ENCODE data around the gene IRX3. TPM values are rescaled to one million over a fixed set of nuclear protein-coding genes. Genes with fewer than 3 reads are reported as not detected.

The IRX3 gene
- total and polyA plus RNA-seq, 10 of the 15 experiments (the other 5 are each of a cell fraction or from before 2014, with no cell fraction given) = 0.05 TPM; not detected in 9

DNA sequence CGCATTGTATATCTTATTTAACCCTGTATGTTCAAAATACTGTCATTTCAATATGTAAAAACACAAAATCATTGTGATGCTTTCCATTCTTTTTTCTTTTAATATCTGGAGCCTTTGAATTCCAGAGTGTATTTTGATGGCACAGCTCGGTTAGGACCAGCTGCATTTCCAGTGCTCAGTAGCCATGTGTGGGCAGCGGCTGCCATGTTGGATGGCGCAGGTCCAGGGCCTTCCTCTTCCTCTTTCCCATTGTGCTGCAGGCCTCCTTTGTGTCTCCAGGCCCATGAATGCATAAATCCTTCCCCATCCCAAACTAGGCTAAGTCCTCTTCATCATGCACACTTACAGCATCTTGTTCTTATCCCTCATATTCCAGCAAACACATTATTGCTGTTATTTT lies 13.0 kb downstream of the IRX3 start:
- BruUV-seq (replicated peaks) = no TSS peak
- Histone ChIP-seq H3K36me3 (ENCODE audit: control insufficient read depth in 2 of 2, insufficient read depth in 2 of 2, low read length in 1 of 2) (no peaks in the 10 kb centered on the region), H3K27me3 (replicated peaks in 1 of 2; ENCODE audit: control insufficient read depth in 2 of 2, insufficient read depth in 2 of 2, low read length in 1 of 2) (no peaks in the 10 kb centered on the region), H3K4me3 (no peak overlapping the region), H4K20me1 (ENCODE audit: control insufficient read depth, insufficient read depth) (no peaks in the 10 kb centered on the region), H2AFZ (ENCODE audit: control insufficient read depth, low read depth, low read length) (no peak overlapping the region), H3K27ac (ENCODE audit: control insufficient read depth, insufficient read depth) (no peak overlapping the region), H3K4me1 (ENCODE audit: control insufficient read depth, insufficient read depth, low read length) (no peaks in the 10 kb centered on the region), H3K79me2 (ENCODE audit: control insufficient read depth, insufficient read depth, low read length) (no peaks in the 10 kb centered on the region), H3K4me2 (ENCODE audit: control insufficient read depth, insufficient read depth) (no peak overlapping the region), H3K9ac (ENCODE audit: control insufficient read depth, insufficient read depth, low read length) (no peak overlapping the region), H3K9me3 (replicated peaks; ENCODE audit: control insufficient read depth, insufficient read depth, low read length) (no peaks in the 10 kb centered on the region; the same call in 2 of the 3 replicates)
- ChIA-PET SMC1A (ENCODE audit: uncharacterized antibody, unreplicated experiment) (no interaction called here), CTCF (no interaction called here), RAD21 (ENCODE audit: unreplicated experiment) (no interaction called here), POLR2A (no interaction called here)
- in situ Hi-C loops (cut with MboI) (no loop called here), intact Hi-C loops (cut with micrococcal nuclease; ENCODE audit: unreplicated experiment) (no loop called here)
- no peak for FAIRE-seq
- 49% methylated on average over 4 of the region's 4 CpGs for WGBS (ENCODE audit: insufficient coverage, insufficient replicate concordance, low lambda C conversion rate, missing lambda C conversion rate)
- no peak for ATAC-seq
- TF ChIP-seq, protein P1, sequence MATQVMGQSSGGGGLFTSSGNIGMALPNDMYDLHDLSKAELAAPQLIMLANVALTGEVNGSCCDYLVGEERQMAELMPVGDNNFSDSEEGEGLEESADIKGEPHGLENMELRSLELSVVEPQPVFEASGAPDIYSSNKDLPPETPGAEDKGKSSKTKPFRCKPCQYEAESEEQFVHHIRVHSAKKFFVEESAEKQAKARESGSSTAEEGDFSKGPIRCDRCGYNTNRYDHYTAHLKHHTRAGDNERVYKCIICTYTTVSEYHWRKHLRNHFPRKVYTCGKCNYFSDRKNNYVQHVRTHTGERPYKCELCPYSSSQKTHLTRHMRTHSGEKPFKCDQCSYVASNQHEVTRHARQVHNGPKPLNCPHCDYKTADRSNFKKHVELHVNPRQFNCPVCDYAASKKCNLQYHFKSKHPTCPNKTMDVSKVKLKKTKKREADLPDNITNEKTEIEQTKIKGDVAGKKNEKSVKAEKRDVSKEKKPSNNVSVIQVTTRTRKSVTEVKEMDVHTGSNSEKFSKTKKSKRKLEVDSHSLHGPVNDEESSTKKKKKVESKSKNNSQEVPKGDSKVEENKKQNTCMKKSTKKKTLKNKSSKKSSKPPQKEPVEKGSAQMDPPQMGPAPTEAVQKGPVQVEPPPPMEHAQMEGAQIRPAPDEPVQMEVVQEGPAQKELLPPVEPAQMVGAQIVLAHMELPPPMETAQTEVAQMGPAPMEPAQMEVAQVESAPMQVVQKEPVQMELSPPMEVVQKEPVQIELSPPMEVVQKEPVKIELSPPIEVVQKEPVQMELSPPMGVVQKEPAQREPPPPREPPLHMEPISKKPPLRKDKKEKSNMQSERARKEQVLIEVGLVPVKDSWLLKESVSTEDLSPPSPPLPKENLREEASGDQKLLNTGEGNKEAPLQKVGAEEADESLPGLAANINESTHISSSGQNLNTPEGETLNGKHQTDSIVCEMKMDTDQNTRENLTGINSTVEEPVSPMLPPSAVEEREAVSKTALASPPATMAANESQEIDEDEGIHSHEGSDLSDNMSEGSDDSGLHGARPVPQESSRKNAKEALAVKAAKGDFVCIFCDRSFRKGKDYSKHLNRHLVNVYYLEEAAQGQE (IDR thresholded peaks at IDR 0.05; ENCODE audit: low read depth, low read length) = no peak
- TF ChIP-seq RAD51 (IDR thresholded peaks at IDR 0.05) (no peak), ESRRA (IDR thresholded peaks at IDR 0.05; ENCODE audit: low read length) (no peak), TCF12 (IDR thresholded peaks at IDR 0.05; ENCODE audit: low read depth, low read length) (no peak), PAX8 (IDR thresholded peaks at IDR 0.05) (no peak), CHD2 (IDR thresholded peaks at IDR 0.05; ENCODE audit: borderline replicate concordance, low read depth, low read length) (no peak), SPI1 (IDR thresholded peaks at IDR 0.05; ENCODE audit: borderline replicate concordance, insufficient read depth, low read depth, low read length) (no peak), NRF1 (conservative IDR thresholded peaks at IDR 0.05; ENCODE audit: low read depth, low read length) (no peak)
- TF ChIP-seq, protein P2, sequence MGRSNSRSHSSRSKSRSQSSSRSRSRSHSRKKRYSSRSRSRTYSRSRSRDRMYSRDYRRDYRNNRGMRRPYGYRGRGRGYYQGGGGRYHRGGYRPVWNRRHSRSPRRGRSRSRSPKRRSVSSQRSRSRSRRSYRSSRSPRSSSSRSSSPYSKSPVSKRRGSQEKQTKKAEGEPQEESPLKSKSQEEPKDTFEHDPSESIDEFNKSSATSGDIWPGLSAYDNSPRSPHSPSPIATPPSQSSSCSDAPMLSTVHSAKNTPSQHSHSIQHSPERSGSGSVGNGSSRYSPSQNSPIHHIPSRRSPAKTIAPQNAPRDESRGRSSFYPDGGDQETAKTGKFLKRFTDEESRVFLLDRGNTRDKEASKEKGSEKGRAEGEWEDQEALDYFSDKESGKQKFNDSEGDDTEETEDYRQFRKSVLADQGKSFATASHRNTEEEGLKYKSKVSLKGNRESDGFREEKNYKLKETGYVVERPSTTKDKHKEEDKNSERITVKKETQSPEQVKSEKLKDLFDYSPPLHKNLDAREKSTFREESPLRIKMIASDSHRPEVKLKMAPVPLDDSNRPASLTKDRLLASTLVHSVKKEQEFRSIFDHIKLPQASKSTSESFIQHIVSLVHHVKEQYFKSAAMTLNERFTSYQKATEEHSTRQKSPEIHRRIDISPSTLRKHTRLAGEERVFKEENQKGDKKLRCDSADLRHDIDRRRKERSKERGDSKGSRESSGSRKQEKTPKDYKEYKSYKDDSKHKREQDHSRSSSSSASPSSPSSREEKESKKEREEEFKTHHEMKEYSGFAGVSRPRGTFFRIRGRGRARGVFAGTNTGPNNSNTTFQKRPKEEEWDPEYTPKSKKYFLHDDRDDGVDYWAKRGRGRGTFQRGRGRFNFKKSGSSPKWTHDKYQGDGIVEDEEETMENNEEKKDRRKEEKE (IDR thresholded peaks at IDR 0.05) = no peak
- TF ChIP-seq, protein P3, sequence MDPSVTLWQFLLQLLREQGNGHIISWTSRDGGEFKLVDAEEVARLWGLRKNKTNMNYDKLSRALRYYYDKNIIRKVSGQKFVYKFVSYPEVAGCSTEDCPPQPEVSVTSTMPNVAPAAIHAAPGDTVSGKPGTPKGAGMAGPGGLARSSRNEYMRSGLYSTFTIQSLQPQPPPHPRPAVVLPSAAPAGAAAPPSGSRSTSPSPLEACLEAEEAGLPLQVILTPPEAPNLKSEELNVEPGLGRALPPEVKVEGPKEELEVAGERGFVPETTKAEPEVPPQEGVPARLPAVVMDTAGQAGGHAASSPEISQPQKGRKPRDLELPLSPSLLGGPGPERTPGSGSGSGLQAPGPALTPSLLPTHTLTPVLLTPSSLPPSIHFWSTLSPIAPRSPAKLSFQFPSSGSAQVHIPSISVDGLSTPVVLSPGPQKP (IDR thresholded peaks at IDR 0.05; ENCODE audit: low read depth, low read length) = no peak
- DNase-seq (ENCODE audit: low read depth, low spot score) = no peak

Measured in GM12878 (cell line).